Kidney glomerular epithelial cell (primary cell): Measurements from ENCODE around the gene BLCAP.
"Not testable (repeated sequence)": the region's sequence is repeated elsewhere in the genome, so short reads cannot be mapped to it uniquely, and the experiment has no call there.

ENCODE experiments used
- DNase-seq: peaks from one replicate; lab custom pipeline; 2025; lab: John Stamatoyannopoulos, UW

BLCAP gene

GRCh38 chr20:37527638-37528445 lies at the start of gene BLCAP:
TSS of gene BLCAP (minus strand) at chr20:37527876. CDS start at chr20:37519174, 8,702 bp downstream.
- peak; percentile 76 for DNase-seq

GRCh38 chr20:37577436-37577835 lies 49.8 kb upstream of the BLCAP start:
- DNase-seq, result not testable (repeated sequence)

GRCh38 chr20:37576911-37577310 lies 49.2 kb upstream of the BLCAP start:
- DNase-seq, result no peak

DNA sequence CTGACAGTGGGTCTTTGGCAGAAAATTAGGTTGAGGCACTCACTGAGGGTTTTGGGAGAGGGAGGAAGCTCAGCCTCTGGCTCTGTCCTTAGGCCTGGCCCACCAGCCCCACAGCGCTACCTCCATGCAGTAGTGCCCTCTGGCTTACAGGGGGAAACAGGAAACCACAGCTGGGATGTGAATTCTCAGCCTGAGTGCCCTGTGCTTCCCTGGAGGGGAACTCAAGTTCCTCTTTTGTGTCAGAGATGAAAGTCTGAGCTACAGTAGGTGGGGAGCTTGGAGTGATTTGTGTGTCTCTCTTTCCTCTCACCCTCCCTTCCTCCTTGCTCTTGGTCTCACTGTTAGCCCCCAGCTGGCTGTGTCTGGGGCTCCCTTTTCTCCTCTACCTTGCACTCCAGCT lies 48.2 kb upstream of the BLCAP start:
- DNase-seq, result no peak

GRCh38 chr20:37574199-37574890 lies 46.7 kb upstream of the BLCAP start:
- DNase-seq, result no peak

GRCh38 chr20:37573626-37574198 lies 46.0 kb upstream of the BLCAP start:
- DNase-seq, result no peak

DNA sequence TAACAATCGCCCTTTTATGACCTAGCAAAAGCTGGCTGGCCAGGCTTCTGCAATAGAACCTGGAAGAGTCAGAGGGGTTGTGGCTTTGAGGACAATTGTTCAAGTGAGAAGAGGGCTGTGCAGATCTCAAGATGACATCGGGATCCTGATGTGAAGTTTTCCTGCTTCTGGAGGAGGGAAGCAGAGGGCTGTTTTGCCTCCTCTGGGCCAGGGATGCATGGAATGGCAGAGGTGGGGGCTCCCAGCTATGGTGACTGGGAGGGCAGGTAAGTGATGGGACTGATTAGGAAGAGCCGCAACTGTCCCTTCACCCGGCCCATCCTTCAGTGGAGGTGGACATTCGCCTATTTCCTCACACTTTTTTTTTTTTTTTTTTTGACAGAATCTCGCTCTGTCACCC lies 43.4 kb upstream of the BLCAP start:
- no peak for DNase-seq

DNA sequence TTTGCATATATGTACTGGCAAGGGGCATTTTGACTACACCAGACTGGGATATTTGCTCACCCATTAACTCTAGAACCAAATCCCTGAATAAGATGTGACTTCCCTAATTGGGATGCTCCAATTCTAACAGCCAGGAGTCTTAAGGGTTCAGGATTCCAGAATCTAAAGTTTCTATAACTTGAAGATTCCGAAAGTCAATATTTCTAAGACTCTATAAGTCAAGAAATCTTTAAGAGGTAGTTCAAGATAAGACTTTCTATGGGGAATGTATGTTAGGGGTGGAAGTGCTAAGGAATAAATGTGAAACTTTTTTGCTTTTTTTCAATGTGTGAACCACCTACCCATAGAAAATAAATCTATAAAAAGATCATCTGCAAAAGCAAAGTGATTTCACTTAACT lies 42.7 kb upstream of the BLCAP start:
- no peak for DNase-seq

DNA sequence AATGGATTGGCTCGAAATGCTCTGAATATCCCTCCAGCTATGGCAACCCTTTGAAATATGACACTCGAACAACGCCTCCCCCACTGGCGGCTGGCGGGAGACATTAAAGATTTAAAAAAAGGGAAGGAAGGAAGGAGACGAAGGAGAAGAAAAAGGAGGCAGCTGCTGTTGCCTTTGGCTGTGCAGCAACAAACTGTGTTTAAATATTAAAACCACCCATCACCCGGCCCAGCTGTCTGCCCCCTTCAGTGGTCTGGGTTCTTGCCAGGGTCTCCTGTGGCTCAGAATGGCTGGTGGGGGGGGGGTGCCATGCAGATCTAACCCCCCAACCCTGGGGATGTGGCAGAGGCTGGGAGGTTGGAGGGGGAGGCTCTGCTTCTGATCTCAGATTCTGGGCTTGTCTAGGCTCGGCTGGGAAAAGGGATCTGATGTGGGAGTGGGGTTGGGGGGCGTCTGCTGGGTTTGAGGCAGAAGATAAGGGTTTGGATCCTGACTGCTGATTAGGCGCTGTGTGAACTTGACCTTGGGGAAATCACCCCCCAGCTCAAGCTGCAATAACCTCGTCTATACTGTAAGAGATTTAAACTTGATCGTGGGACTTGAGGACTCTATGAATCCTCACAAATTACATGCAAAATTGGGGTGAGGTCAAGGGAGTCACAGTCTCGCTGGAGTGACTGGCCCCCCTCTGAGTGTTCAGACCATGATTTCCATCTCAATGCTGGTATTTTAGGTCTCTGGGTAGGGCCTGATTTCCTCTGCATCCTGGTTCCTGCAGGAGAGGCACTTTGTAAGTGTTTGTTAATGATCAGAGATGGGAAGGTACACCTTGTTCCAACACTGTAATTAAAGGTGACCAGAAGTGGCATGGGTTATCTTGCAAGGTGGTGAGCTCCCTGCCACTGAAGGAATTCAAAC lies 40.3 kb upstream of the BLCAP start:
- DNase-seq, result no peak

DNA sequence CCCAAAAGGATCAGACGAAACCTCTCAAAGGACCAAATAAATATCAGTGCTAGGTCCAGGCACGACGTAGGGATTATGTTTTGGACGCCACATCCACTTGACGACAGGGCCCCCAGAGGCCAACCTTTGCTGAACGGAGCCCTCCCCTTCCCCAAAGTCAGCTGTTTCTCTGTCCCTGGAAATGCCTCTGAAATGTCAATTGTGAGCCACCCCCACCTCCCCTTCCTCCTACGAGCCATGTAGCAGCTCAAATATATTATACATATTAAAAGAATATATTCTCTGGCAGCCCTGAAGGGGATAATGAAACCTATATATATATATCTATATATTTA lies 39.6 kb upstream of the BLCAP start:
- DNase-seq, result no peak

- no peak for DNase-seq
Observed at GRCh38 chr20:37566590-37567330, 39.1 kb upstream of the BLCAP start.

DNA sequence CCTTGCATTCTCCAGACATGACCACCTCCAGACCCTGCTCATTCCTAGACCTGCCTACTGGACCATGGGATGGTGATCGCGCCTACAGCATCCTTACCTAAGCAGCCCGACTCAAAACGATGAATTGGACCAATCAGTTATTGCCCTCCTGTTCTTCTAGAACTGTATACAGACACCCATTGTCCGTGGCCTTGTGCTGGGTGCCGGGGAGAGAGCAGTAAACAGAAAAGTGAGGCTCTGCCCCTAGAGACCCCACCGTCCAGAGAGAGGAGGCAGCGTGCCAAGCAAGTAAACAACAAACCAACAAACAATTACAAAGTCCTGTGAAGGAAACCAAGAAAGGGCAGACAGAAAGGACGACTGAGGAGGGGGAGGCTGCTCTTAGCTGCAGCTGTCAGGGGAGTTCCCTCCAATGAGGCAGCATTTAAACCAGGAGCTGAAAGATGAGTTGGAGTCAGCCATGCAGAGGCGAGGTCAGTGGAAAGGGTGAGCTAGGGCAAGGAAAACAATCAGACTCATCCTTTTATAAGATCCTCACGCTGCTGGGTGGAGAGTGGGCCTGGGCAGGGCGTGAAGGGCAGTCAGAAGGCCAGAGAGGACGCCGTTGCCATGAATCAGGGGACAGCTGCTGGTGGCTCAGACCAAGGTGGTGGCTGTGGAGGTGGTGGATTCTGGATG lies 37.6 kb upstream of the BLCAP start:
- peak; percentile 65 for DNase-seq

- no peak for DNase-seq
Observed at GRCh38 chr20:37564388-37565133, 36.9 kb upstream of the BLCAP start.

DNA sequence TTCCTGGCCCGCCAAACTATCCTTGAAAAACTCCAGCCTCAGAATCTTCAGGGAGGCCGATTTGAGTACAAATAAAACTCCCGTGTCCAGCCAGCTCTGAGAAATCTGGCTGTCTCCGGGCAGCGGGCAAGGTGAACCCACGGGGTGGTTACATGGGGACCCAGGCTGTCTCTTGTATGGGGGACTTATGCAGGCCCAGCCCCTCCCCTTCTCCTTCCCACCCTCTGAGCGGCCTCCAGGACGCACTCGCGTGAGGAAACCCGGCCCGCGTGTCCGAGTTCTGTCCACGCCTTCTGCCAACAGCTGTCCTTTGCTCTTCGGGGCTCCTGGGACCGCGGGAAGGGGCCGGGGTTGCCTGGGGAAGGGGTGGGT lies 36.3 kb upstream of the BLCAP start:
- no peak for DNase-seq

GRCh38 chr20:37562695-37563480 lies 35.2 kb upstream of the BLCAP start:
- no peak for DNase-seq

- no peak for DNase-seq
Observed at GRCh38 chr20:37560629-37561028, 33.0 kb upstream of the BLCAP start.

- DNase-seq, result no peak
Observed at GRCh38 chr20:37559312-37560027, 31.8 kb upstream of the BLCAP start.

DNA sequence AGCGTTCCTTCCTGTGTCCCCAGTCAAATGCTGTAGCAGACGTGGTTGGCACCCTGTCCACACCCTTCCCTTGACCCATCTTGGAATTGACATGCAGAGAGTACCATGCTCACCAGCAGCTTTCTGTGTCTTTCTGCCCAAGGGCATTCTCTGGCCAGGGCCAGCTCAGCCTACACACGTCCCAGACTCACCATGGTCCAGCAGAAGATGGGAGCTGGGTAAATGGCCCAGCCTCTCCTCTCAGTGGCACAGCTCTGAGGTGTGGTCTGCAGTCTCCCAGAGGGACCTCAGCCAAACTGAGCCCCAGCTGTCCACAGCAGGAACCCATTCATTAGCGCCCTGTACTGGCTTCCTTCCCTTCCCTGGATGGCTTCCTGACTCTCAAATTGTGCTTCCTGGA lies 31.1 kb upstream of the BLCAP start:
- no peak for DNase-seq

DNA sequence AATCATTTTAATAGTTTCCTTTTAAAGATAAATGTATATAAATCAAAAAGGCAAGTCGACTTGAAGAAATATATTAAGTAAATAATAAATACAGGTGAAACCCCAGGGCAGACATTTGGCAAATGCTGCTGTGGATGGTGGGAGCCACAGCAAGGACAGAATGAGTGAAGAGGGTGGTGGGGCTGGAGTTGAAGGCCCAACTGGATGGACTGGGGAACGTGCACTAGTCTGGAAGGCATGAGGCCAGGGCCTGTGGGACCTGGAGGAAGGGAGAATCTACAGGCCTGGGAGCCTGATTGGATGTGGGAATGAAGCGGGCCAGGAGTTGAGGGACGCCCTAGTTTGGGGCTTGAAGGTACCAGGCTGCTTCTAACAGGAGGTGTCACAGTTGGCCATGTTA lies 30.6 kb upstream of the BLCAP start:
- no peak for DNase-seq
